ENCODE results near the gene RND3.

GRCh38 chr2:150467621-150467963 lies 19.9 kb downstream of the RND3 start:
- TF ChIP-seq CTCF (IDR thresholded peaks at IDR 0.05) (no peak), POLR2A (IDR thresholded peaks at IDR 0.05) (no peak)
